H1 (cell line): Measurements from ENCODE around the gene OTOGL. TPM values are rescaled to one million over a fixed set of nuclear protein-coding genes. Genes with fewer than 3 reads are reported as not detected.

Source experiments
- CTCF ChIA-PET: fragments of 300-600 bp; sonication (Branson Sonifier 250); formaldehyde crosslinking; loops from one replicate; lab custom pipeline; 2021; ENCODE audit not compliant: partially characterized antibody; lab: Charles Lee
- POLR2A ChIA-PET: fragments of 300-600 bp; sonication (Branson Sonifier 250); formaldehyde crosslinking; loops from one replicate; lab custom pipeline; 2021; ENCODE audit warnings: inconsistent platforms; ENCODE audit not compliant: partially characterized antibody; lab: Charles Lee
- DNase-seq, 2 experiments: peaks; one replicate each; pipeline versions ENCODE4 v3.0.0 to v3.0.0-alpha.2; 2010 to 2022; ENCODE audit warnings: low spot score in 2 of 2, low read depth in 1 of 2, mixed read lengths in 1 of 2
- FAIRE-seq: peaks from 2 replicates; lab custom pipeline; 2011; peaks lifted over from hg19 to GRCh38; lab: Jason Lieb, UNC
- H2AFZ ChIP-seq: 2 replicates; pipeline ENCODE4 v1.8.1; 2012; ENCODE audit warnings: low read length, inconsistent platforms
- H2AK5ac ChIP-seq: 2 replicates; pipeline ENCODE4 v1.6.1; 2013; ENCODE audit warnings: low read depth, low read length
- H2BK120ac ChIP-seq: replicated peaks from 2 replicates; pipeline ENCODE3; 2013; ENCODE audit warnings: low read depth, low read length, inconsistent platforms
- H2BK12ac ChIP-seq: 2 replicates; pipeline ENCODE4 v1.6.1; 2013; ENCODE audit warnings: low read depth, low read length
- H2BK15ac ChIP-seq: 2 replicates; pipeline ENCODE4 v1.6.1; 2013; ENCODE audit warnings: low read length
- H2BK20ac ChIP-seq: 2 replicates; pipeline ENCODE4 v1.6.1; 2013; ENCODE audit warnings: low read length
- H2BK5ac ChIP-seq: 2 replicates; pipeline ENCODE4 v1.6.1; 2013; ENCODE audit warnings: low read depth, low read length
- H3K14ac ChIP-seq: 2 replicates; pipeline ENCODE4 v1.6.1; 2013; ENCODE audit warnings: inconsistent platforms; ENCODE audit not compliant: insufficient read length
- H3K18ac ChIP-seq: 2 replicates; pipeline ENCODE4 v1.6.1; 2013; ENCODE audit warnings: low read length; ENCODE audit errors: extremely low read depth
- H3K23ac ChIP-seq: 2 replicates; pipeline ENCODE4 v1.6.1; 2013; ENCODE audit warnings: inconsistent platforms; ENCODE audit not compliant: insufficient read length
- H3K23me2 ChIP-seq: 2 replicates; pipeline ENCODE4 v1.6.1; 2013; ENCODE audit warnings: low read depth, low read length
- H3K27ac ChIP-seq: 2 replicates; pipeline ENCODE4 v1.6.1; 2011; ENCODE audit warnings: low read depth, low read length, inconsistent platforms
- H3K27me3 ChIP-seq, 4 experiments: replicated peaks in 1 of 4; 1 replicate in 1 of 4; 2 replicates in 3 of 4; pipeline versions ENCODE4 v1.6.1 to v1.8.1; 2011 to 2013; ENCODE audit warnings: low read length in 3 of 4, mild to moderate bottlenecking in 3 of 4, inconsistent platforms in 2 of 4, mixed read lengths in 2 of 4, moderate library complexity in 1 of 4; ENCODE audit not compliant: control insufficient read depth in 3 of 4, insufficient read depth in 3 of 4; ENCODE audit errors: extremely low read depth in 1 of 4
- H3K36me3 ChIP-seq, 4 experiments: 2 replicates each; pipeline versions ENCODE4 v1.6.1 to v1.8.1; 2011 to 2013; ENCODE audit warnings: mild to moderate bottlenecking in 4 of 4, low read length in 3 of 4, moderate library complexity in 2 of 4, control low read depth in 1 of 4, inconsistent platforms in 1 of 4; ENCODE audit not compliant: insufficient read depth in 4 of 4, control insufficient read depth in 2 of 4
- H3K4ac ChIP-seq: replicated peaks from 2 replicates; pipeline ENCODE3; 2013; ENCODE audit warnings: low read length, low read depth, mixed read lengths, inconsistent platforms; ENCODE audit not compliant: insufficient read length
- H3K4me1 ChIP-seq, 4 experiments: replicated peaks in 1 of 4; 1 replicate in 1 of 4; 2 replicates in 3 of 4; pipeline versions ENCODE4 v1.6.1 to v1.8.1; 2011 to 2013; ENCODE audit warnings: low read length in 3 of 4, inconsistent platforms in 2 of 4, mixed read lengths in 1 of 4; ENCODE audit not compliant: insufficient read depth in 4 of 4, control insufficient read depth in 3 of 4
- H3K4me2 ChIP-seq, 2 experiments: 2 replicates each; pipeline versions ENCODE4 v1.6.1 to v1.8.1; 2011 to 2013; ENCODE audit warnings: low read depth in 2 of 2, low read length in 2 of 2, control low read depth in 1 of 2, inconsistent platforms in 1 of 2, mild to moderate bottlenecking in 1 of 2; ENCODE audit not compliant: insufficient read depth in 1 of 2
- H3K4me3 ChIP-seq, 4 experiments: fragments of 200-600, 300-600 bp in 1 of 4; sonication (generic), shearing (Covaris generic), sonication (Bioruptor Twin) in 1 of 4; 2 replicates each; pipeline versions ENCODE4 v1.5.1 to v1.8.1; 2011 to 2016; ENCODE audit warnings: low read length in 4 of 4, low read depth in 3 of 4, control low read depth in 2 of 4, inconsistent platforms in 2 of 4, mild to moderate bottlenecking in 2 of 4, mixed read lengths in 1 of 4, moderate library complexity in 1 of 4; ENCODE audit not compliant: insufficient read depth in 2 of 4; ENCODE audit errors: extremely low read depth in 1 of 4
- H3K56ac ChIP-seq: replicated peaks from 2 replicates; pipeline ENCODE3; 2013; ENCODE audit warnings: low read depth, mild to moderate bottlenecking, mixed read lengths, low read length, inconsistent platforms; ENCODE audit not compliant: insufficient read length
- H3K79me1 ChIP-seq: 2 replicates; pipeline ENCODE4 v1.6.1; 2013; ENCODE audit warnings: low read depth, low read length, control low read depth
- H3K79me2 ChIP-seq, 2 experiments: 2 replicates each; pipeline versions ENCODE4 v1.6.1 to v1.8.1; 2012 to 2013; ENCODE audit warnings: low read length in 2 of 2, mild to moderate bottlenecking in 2 of 2, inconsistent platforms in 1 of 2; ENCODE audit not compliant: insufficient read depth in 2 of 2, control insufficient read depth in 1 of 2
- H3K9ac ChIP-seq, 4 experiments: replicated peaks in 1 of 4; 1 replicate in 1 of 4; 2 replicates in 3 of 4; pipeline versions ENCODE4 v1.6.1 to v1.8.1; 2011 to 2013; ENCODE audit warnings: low read depth in 3 of 4, low read length in 3 of 4, control low read depth in 2 of 4, mild to moderate bottlenecking in 2 of 4, moderate library complexity in 2 of 4, inconsistent platforms in 1 of 4; ENCODE audit errors: extremely low read depth in 1 of 4
- H3K9me3 ChIP-seq, 2 experiments: 2 replicates each; pipeline versions ENCODE4 v1.6.1 to v1.8.1; 2012 to 2013; ENCODE audit warnings: mild to moderate bottlenecking in 2 of 2, moderate library complexity in 2 of 2, control low read depth in 1 of 2, inconsistent platforms in 1 of 2, low read depth in 1 of 2, low read length in 1 of 2, mixed read lengths in 1 of 2; ENCODE audit not compliant: insufficient read depth in 2 of 2
- H4K20me1 ChIP-seq, 2 experiments: replicated peaks in 1 of 2; 2 replicates each; pipeline versions ENCODE3 to v1.8.1; 2011 to 2013; ENCODE audit warnings: inconsistent platforms in 2 of 2, low read length in 2 of 2, mild to moderate bottlenecking in 1 of 2; ENCODE audit not compliant: insufficient read depth in 2 of 2, control insufficient read depth in 1 of 2
- H4K5ac ChIP-seq: 2 replicates; pipeline ENCODE4 v1.6.1; 2013; ENCODE audit warnings: low read length, low read depth, mixed read lengths, inconsistent platforms; ENCODE audit not compliant: insufficient read length
- H4K8ac ChIP-seq: 2 replicates; pipeline ENCODE4 v1.8.0; 2013; ENCODE audit warnings: mild to moderate bottlenecking, moderate library complexity, low read length, inconsistent platforms; ENCODE audit not compliant: insufficient read depth; ENCODE audit errors: extremely low read depth
- H4K91ac ChIP-seq: replicated peaks from 2 replicates; pipeline ENCODE3; 2013; ENCODE audit warnings: low read length, mixed read lengths, inconsistent platforms; ENCODE audit not compliant: insufficient read length
- GABPA ChIP-seq: IDR thresholded peaks from 2 replicates; pipeline ENCODE4 v1.6.1; 2011; ENCODE audit warnings: mild to moderate bottlenecking, low read length, moderate library complexity, borderline replicate concordance; ENCODE audit not compliant: insufficient read depth
- WGBS, 2 experiments: shearing (Covaris generic) in 1 of 2; methylation state at CpG; one replicate each; pipeline versions ENCODE4 v1.1.6 to v1.1.7; 2013 to 2015; ENCODE audit warnings: low lambda C conversion rate in 2 of 2, mixed read lengths in 2 of 2, inconsistent platforms in 1 of 2, low coverage in 1 of 2, missing lambda C conversion rate in 1 of 2; ENCODE audit not compliant: insufficient replicate concordance in 2 of 2, insufficient coverage in 1 of 2, insufficient read length in 1 of 2; ENCODE audit errors: extremely low coverage in 1 of 2, missing lambda C conversion rate in 1 of 2; 5-methylcytosine and 5-hydroxymethylcytosine counted together
- polyA plus RNA-seq, 7 experiments: library from polyadenylated mRNA; depleted of rRNA in 3 of 7; stranded (reverse) in 5 of 7; unstranded in 2 of 7; fragments of >200 nt in 5 of 7; fragments of 200-250 nt in 2 of 7; gene quantifications; 1 replicate in 5 of 7; 2 replicates in 1 of 7; 4 replicates in 1 of 7; pipeline versions ENCODE4 v1.2.1 to v1.2.3, GENCODE V29; 2011 to 2013; ENCODE audit warnings: missing spikeins in 2 of 7, mixed read lengths in 2 of 7
- total RNA-seq: library from RNA; stranded (reverse); fragmentation: NEBNext Ultra II Directional; extraction: Animal tissue kit (Norgen Biotek cat#: 25700); gene quantifications from 2 replicates; pipeline ENCODE4 v1.2.1, GENCODE V29; 2021

The OTOGL gene
- total and polyA plus RNA-seq, 2 of the 8 experiments (the other 6 are each of a cell fraction or from before 2014, with no cell fraction given) = 0.12 to 0.17 TPM

GRCh38 chr12:80277732-80278131 is 178.4 kb downstream of the OTOGL start:
- Histone ChIP-seq H2BK20ac (no peak overlapping the region), H3K79me2 (no peaks in the 10 kb centered on the region), H2BK12ac (no peak overlapping the region), H2AFZ (no peak overlapping the region), H4K91ac (no peak overlapping the region), H3K56ac (no peak overlapping the region), H3K18ac (no peak overlapping the region), H3K36me3 (no peaks in the 10 kb centered on the region), H3K9me3 (no peaks in the 10 kb centered on the region), H2AK5ac (no peak overlapping the region), H2BK5ac (no peak overlapping the region), H3K4me3 (no peak overlapping the region), H3K23me2 (no peaks in the 10 kb centered on the region), H4K20me1 (no peaks in the 10 kb centered on the region), H2BK15ac (no peak overlapping the region), H3K4ac (no peak overlapping the region), H4K8ac (no peak overlapping the region), H3K23ac (no peak overlapping the region), H3K14ac (no peak overlapping the region), H4K5ac (no peak overlapping the region), H3K4me1 (no peaks in the 10 kb centered on the region), H3K27ac (no peak overlapping the region), H3K27me3 (no peaks in the 10 kb centered on the region), H2BK120ac (no peak overlapping the region), H3K4me2 (no peak overlapping the region), H3K9ac (no peak overlapping the region), H3K79me1 (no peaks in the 10 kb centered on the region)
- ChIA-PET CTCF (interaction anchor here (2.2 to 2.4 kb wide), 2 partner anchors 11 to 82 kb away, joined by 8 read pairs; no protein-coding TSS in a partner anchor), POLR2A (no interaction called here)
- no peak for TF ChIP-seq GABPA
- WGBS, 2 experiments = 99% methylated on average over 4 of the region's 4 CpGs; no CpG with 5 or more reads in 1 of the 2 experiments
- DNase-seq (no peak), FAIRE-seq (no peak)
